ENCODE measurements around the gene GRIPAP1.

The GRIPAP1 gene

DNA sequence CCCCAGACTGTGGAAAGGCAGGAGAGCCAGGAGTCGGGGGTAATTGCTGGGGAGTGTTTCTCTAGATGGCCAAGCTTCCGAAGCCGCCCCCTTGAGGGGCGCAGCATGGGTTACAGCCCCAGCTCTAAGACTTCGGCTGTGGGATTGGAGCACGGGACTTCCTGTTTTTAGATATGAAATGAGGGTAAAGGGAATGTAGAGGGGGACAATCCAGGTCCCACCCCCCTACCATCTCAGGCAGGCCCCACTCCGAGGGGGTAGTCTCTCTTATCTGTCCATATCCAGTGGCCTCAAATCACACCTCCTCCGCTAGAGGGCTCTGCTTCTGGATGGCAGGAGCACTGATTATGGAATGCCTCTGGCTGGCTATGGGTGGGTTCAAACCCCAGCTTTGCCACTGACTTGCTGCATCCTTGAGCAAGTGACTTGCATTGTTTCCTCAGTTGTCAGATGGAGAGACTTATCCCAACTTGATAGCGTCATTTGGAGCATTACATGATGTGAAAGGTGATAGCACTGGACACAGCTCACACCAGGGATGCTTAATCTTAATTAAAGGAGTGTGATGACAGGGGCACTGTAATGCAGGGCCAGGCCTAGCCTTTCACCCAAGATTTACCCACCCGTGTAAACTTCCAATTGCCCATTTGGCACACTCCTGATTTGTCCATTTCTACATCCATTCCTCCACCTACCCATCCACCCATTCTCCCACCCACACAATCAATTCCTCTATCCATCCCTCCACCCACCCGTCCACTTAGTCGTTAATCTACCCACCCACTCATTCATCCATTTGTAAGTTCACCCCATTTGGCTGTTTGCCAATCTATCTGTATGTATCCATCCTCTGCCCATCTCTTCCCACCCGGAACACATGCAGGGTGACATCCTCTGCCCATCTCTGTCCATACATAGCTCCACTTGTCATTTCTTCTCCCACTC is 29.6 kb downstream of the GRIPAP1 start:
- H3K27me3 ChIP-seq (ENCODE audit: control insufficient read depth, insufficient read depth, low read length), result no peaks in the 10 kb centered on the region
- no peaks in the 10 kb centered on the region for H3K4me1 ChIP-seq
- no peaks in the 10 kb centered on the region for H3K9me3 ChIP-seq (ENCODE audit: control insufficient read depth, low read length)
- no peak overlapping the region for H3K9ac ChIP-seq
- H3K27ac ChIP-seq, result no peak overlapping the region
- H3K4me3 ChIP-seq (ENCODE audit: low read depth, low read length), result no peak overlapping the region
- H3K79me2 ChIP-seq, result no peaks in the 10 kb centered on the region
- TF ChIP-seq, protein P1, sequence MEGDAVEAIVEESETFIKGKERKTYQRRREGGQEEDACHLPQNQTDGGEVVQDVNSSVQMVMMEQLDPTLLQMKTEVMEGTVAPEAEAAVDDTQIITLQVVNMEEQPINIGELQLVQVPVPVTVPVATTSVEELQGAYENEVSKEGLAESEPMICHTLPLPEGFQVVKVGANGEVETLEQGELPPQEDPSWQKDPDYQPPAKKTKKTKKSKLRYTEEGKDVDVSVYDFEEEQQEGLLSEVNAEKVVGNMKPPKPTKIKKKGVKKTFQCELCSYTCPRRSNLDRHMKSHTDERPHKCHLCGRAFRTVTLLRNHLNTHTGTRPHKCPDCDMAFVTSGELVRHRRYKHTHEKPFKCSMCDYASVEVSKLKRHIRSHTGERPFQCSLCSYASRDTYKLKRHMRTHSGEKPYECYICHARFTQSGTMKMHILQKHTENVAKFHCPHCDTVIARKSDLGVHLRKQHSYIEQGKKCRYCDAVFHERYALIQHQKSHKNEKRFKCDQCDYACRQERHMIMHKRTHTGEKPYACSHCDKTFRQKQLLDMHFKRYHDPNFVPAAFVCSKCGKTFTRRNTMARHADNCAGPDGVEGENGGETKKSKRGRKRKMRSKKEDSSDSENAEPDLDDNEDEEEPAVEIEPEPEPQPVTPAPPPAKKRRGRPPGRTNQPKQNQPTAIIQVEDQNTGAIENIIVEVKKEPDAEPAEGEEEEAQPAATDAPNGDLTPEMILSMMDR (IDR thresholded peaks at IDR 0.05), result peak; percentile 54
- no peak overlapping the region for H3K4me2 ChIP-seq (ENCODE audit: low read length)
- peak overlapping the region; percentile 15 for H2AFZ ChIP-seq
- no peaks in the 10 kb centered on the region for H3K36me3 ChIP-seq (ENCODE audit: control insufficient read depth, insufficient read depth, low read length)

DNA sequence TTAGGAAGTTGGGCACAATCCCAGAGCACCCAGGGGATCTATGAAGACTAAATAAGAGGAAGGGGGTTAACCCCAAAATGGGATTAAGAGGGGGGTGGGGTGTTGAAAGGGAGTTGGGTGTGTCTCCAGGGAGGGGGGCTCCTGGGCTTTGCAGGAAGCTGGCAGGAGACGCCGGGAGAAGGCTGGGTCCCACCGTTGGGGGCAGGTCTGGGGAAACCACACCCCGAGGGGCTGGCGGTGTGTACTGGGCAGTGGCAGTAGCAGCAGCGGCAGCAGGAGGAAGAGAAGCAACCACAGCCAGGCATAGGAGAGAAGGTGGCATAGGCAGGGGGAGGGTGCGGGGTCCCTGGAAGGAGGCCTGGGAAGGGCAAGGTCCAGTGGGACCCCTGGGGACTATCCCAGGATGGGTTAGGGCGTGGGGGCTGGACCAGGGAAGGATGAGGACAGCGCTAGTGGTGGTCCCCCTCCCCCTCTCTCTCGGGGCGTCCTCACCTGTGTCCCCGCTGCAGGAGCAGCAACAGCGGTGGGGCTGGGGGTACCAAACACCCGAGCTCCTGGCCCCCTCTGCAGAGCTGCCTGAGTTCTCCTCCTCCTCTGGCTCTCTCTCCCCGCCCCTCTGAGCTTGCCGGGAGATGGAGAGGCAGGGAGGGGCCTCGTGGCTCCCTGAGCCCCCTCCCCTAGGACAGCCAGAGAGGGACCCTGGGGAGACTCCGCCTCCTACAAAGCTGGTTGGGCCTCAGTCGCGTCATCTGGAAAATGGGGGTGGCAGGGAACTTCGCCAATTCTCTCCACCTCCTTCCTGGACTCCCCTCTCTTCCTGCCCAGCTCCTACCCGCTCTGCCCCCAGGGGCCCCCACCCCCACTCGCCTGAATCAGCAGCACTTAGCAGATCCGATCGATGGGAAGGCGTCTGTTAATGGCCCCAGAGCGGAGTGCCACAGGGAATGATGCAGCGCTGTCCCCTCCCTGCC is 30.5 kb downstream of the GRIPAP1 start, which contains the start of gene KCND1:
TSS of gene KCND1 (minus strand) at position 596 of the 971 bp plus-strand sequence. CDS start 1,573 bp downstream, outside the sequence.
- Histone ChIP-seq H3K27me3 (ENCODE audit: control insufficient read depth, insufficient read depth, low read length) (no peaks in the 10 kb centered on the region), H3K4me2 (ENCODE audit: low read length) (peak within 1 kb of the TSS; percentile 4), H3K9ac (no peak within 1 kb of the TSS), H3K9me3 (ENCODE audit: control insufficient read depth, low read length) (no peaks in the 10 kb centered on the region), H3K36me3 (ENCODE audit: control insufficient read depth, insufficient read depth, low read length) (no peaks in the 10 kb centered on the region), H3K4me3 (ENCODE audit: low read depth, low read length) (no peak within 1 kb of the TSS), H3K4me1 (no peaks in the 10 kb centered on the region), H3K27ac (no peak within 1 kb of the TSS), H3K79me2 (no peaks in the 10 kb centered on the region), H2AFZ (peak within 1 kb of the TSS; percentile 53)
- TF ChIP-seq, protein P1 (IDR thresholded peaks at IDR 0.05), result no peak

DNA sequence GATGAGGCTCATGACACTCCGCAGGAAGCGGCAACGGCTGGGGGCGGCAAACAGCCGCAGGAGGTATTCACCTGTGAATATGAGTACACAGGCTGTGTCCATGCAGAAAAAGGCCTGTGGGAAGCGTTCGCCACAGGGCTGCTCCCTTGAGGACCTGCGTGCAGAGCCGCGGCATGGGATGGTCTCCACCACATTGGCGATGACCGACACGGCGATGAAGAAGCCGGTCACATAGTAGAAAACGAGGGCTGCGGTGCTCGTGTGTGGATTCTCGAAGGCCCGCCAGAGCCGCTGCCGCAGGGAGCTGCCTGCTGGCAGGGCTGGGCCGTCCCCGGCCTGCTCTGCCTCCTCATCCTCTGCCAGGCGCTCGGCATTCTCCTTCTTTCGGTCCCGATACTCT is 32.6 kb downstream of the GRIPAP1 start:
- Histone ChIP-seq H3K27me3 (ENCODE audit: control insufficient read depth, insufficient read depth, low read length) (no peaks in the 10 kb centered on the region), H3K9ac (no peak overlapping the region), H3K4me1 (no peaks in the 10 kb centered on the region), H3K36me3 (ENCODE audit: control insufficient read depth, insufficient read depth, low read length) (no peaks in the 10 kb centered on the region), H3K4me3 (ENCODE audit: low read depth, low read length) (no peak overlapping the region), H3K4me2 (ENCODE audit: low read length) (no peak overlapping the region), H3K27ac (no peak overlapping the region), H3K79me2 (no peaks in the 10 kb centered on the region), H2AFZ (no peak overlapping the region), H3K9me3 (ENCODE audit: control insufficient read depth, low read length) (no peaks in the 10 kb centered on the region)
- TF ChIP-seq, protein P1 (IDR thresholded peaks at IDR 0.05), result no peak

DNA sequence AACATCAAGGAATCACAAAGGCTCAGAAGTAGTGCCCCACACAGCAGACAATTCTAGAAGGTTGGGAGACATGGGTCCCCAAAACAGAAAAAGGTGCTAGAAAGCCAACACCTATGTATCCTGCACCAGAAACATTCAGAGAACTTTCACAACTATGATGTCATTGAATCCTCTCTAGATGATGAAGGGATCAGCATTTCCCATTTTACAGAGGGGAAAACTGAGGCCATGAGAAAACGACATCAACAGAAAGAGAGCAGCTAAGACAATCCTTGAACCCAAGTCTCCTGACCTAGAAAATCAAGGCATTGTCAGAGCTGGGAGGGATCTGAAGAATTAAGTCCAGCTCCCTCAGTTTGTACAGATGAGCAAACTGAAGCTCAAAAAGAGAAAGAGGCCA is 33.7 kb downstream of the GRIPAP1 start:
- Histone ChIP-seq H3K79me2 (no peaks in the 10 kb centered on the region), H2AFZ (no peak overlapping the region), H3K36me3 (ENCODE audit: control insufficient read depth, insufficient read depth, low read length) (no peaks in the 10 kb centered on the region), H3K9me3 (ENCODE audit: control insufficient read depth, low read length) (no peaks in the 10 kb centered on the region), H3K27ac (no peak overlapping the region), H3K4me2 (ENCODE audit: low read length) (no peak overlapping the region), H3K4me3 (ENCODE audit: low read depth, low read length) (no peak overlapping the region), H3K9ac (no peak overlapping the region), H3K27me3 (ENCODE audit: control insufficient read depth, insufficient read depth, low read length) (no peaks in the 10 kb centered on the region), H3K4me1 (no peaks in the 10 kb centered on the region)
- TF ChIP-seq, protein P1 (IDR thresholded peaks at IDR 0.05), result no peak
